NCI-H1694 treated with DMSO at 0.1 percent for 48 hours (cell line): ENCODE data around the gene INPP5E.

Source experiments
- DNase-seq: peaks from one replicate; lab custom pipeline; 2025; lab: John Stamatoyannopoulos, UW

The INPP5E gene

GRCh38 chr9:136403538-136403914 lies 36.1 kb downstream of the INPP5E start:
- DNase-seq, result no peak

- DNase-seq, result no peak
Measured at GRCh38 chr9:136402067-136402466, 37.6 kb downstream of the INPP5E start.

- no peak for DNase-seq
Measured at GRCh38 chr9:136401173-136401922, 38.3 kb downstream of the INPP5E start.

GRCh38 chr9:136400038-136400834 lies 39.4 kb downstream of the INPP5E start, which contains the start of gene SNAPC4:
TSS of gene SNAPC4 (minus strand) at chr9:136400170. CDS start at chr9:136398428, 1,742 bp downstream.
- peak; percentile 63 for DNase-seq

GRCh38 chr9:136399176-136400037 lies 40.2 kb downstream of the INPP5E start:
- no peak for DNase-seq

- DNase-seq, result no peak
Measured at GRCh38 chr9:136398286-136398685, 41.4 kb downstream of the INPP5E start.

- DNase-seq, result no peak
Measured at GRCh38 chr9:136397643-136398042, 42.0 kb downstream of the INPP5E start.

- DNase-seq, result no peak
Measured at GRCh38 chr9:136396219-136396515, 43.5 kb downstream of the INPP5E start.

- DNase-seq, result no peak
Measured at GRCh38 chr9:136395345-136396218, 44.1 kb downstream of the INPP5E start.

GRCh38 chr9:136395020-136395340 lies 44.7 kb downstream of the INPP5E start:
- DNase-seq, result no peak

- no peak for DNase-seq
Measured at GRCh38 chr9:136394312-136395019, 45.2 kb downstream of the INPP5E start.

- no peak for DNase-seq
Measured at GRCh38 chr9:136393531-136393930, 46.1 kb downstream of the INPP5E start.

GRCh38 chr9:136392538-136393449 lies 46.9 kb downstream of the INPP5E start:
- DNase-seq, result no peak

- DNase-seq, result no peak
Measured at GRCh38 chr9:136391737-136392537, 47.7 kb downstream of the INPP5E start.

GRCh38 chr9:136389396-136389795 lies 50.2 kb downstream of the INPP5E start:
- no peak for DNase-seq

GRCh38 chr9:136387217-136387616 lies 52.4 kb downstream of the INPP5E start:
- no peak for DNase-seq

- peak; percentile 91 for DNase-seq
Measured at GRCh38 chr9:136386018-136386417, 53.6 kb downstream of the INPP5E start.

- no peak for DNase-seq
Measured at GRCh38 chr9:136385015-136385414, 54.6 kb downstream of the INPP5E start.

GRCh38 chr9:136383436-136383835 lies 56.2 kb downstream of the INPP5E start:
- DNase-seq, result no peak
